GM12878 (cell line): ENCODE measurements around the gene TEKT4. TPM values are rescaled to one million over a fixed set of nuclear protein-coding genes. Genes with fewer than 3 reads are reported as not detected.

Experiments
- ATAC-seq: fragments of 200-7000 bp; cut with Tn5 transposase; 3 replicates; pipeline ENCODE4 v1.9.1; 2020; ENCODE audit warnings: mild to moderate bottlenecking, moderate library complexity
- BruUV-seq: library from RNA; stranded (reverse); fragments of 400-500 nt; replicated peaks from 2 replicates; lab custom pipeline; 2021; lab: Mats Ljungman, UMichigan
- CTCF ChIA-PET: fragments of 300-600 bp; sonication (Branson Sonifier 250); formaldehyde crosslinking; extraction: SDS; loops from one replicate; lab custom pipeline; 2021; ENCODE audit warnings: inconsistent platforms; lab: Yijun Ruan, JAX
- POLR2A ChIA-PET: fragments of 350-600 bp; formaldehyde crosslinking; extraction: SDS; loops from one replicate; lab custom pipeline; 2021; ENCODE audit warnings: inconsistent platforms; lab: Charles Lee
- RAD21 ChIA-PET: fragments of 300-600 bp; sonication (Branson Sonifier 250); formaldehyde crosslinking; loops from one replicate; lab custom pipeline; 2023; ENCODE audit warnings: antibody characterized with exemption; ENCODE audit not compliant: unreplicated experiment; lab: Charles Lee
- SMC1A ChIA-PET: fragments of 300-600 bp; sonication (Branson Sonifier 250); formaldehyde crosslinking; loops from one replicate; lab custom pipeline; 2023; ENCODE audit not compliant: unreplicated experiment, uncharacterized antibody; lab: Charles Lee
- DNase-seq: peaks from one replicate; pipeline ENCODE4 v3.0.0-alpha.2; 2011; ENCODE audit warnings: low read depth, low spot score
- FAIRE-seq: peaks from 3 replicates; lab custom pipeline; 2011; peaks lifted over from hg19 to GRCh38; lab: Jason Lieb, UNC
- H2AFZ ChIP-seq: 2 replicates; pipeline ENCODE4 v1.6.0; 2011; ENCODE audit warnings: low read depth, low read length, control low read depth; ENCODE audit not compliant: control insufficient read depth
- H3K27ac ChIP-seq: 2 replicates; pipeline ENCODE4 v1.5.1; 2011; ENCODE audit warnings: control low read depth; ENCODE audit not compliant: control insufficient read depth, insufficient read depth
- H3K27me3 ChIP-seq, 2 experiments: replicated peaks in 1 of 2; 2 replicates each; pipeline versions ENCODE4 v1.6.0 to v1.6.1; 2011; ENCODE audit warnings: low read length in 1 of 2; ENCODE audit not compliant: control insufficient read depth in 2 of 2, insufficient read depth in 2 of 2
- H3K36me3 ChIP-seq, 2 experiments: 2 replicates each; pipeline ENCODE4 v1.5.1; 2011; ENCODE audit warnings: low read length in 1 of 2; ENCODE audit not compliant: control insufficient read depth in 2 of 2, insufficient read depth in 2 of 2
- H3K4me1 ChIP-seq: 2 replicates; pipeline ENCODE4 v1.6.1; 2011; ENCODE audit warnings: mild to moderate bottlenecking, low read length, moderate library complexity, mixed read lengths; ENCODE audit not compliant: control insufficient read depth, insufficient read depth
- H3K4me2 ChIP-seq: 2 replicates; pipeline ENCODE4 v1.6.0; 2011; ENCODE audit warnings: control low read depth; ENCODE audit not compliant: control insufficient read depth, insufficient read depth
- H3K4me3 ChIP-seq: fragments of 200-600 bp; sonication (generic); 2 replicates; pipeline ENCODE4 v1.5.1; 2016
- H3K79me2 ChIP-seq: 2 replicates; pipeline ENCODE4 v1.6.0; 2011; ENCODE audit warnings: low read length; ENCODE audit not compliant: control insufficient read depth, insufficient read depth
- H3K9ac ChIP-seq: 2 replicates; pipeline ENCODE4 v1.8.0; 2011; ENCODE audit warnings: low read length, control low read depth, mixed read lengths; ENCODE audit not compliant: control insufficient read depth, insufficient read depth
- H3K9me3 ChIP-seq: replicated peaks from 3 replicates; pipeline ENCODE4 v1.5.1; 2011; ENCODE audit warnings: mild to moderate bottlenecking, low read length; ENCODE audit not compliant: control insufficient read depth, insufficient read depth
- H4K20me1 ChIP-seq: 2 replicates; pipeline ENCODE4 v1.6.0; 2011; ENCODE audit not compliant: control insufficient read depth, insufficient read depth
- CBX5 ChIP-seq: sonication (generic); IDR thresholded peaks from 2 replicates; pipeline ENCODE4 v1.6.1; 2016; ENCODE audit warnings: low read depth, moderate library complexity, mild to moderate bottlenecking, inconsistent platforms
- CHD1 ChIP-seq: IDR thresholded peaks from 2 replicates; pipeline ENCODE4 v1.6.1; 2012; ENCODE audit warnings: low read depth, low read length, improper control_type of control experiment
- CREB1 ChIP-seq: IDR thresholded peaks from 2 replicates; pipeline ENCODE4 v1.6.1; 2012; ENCODE audit warnings: low read depth, mild to moderate bottlenecking, inconsistent platforms
- MEF2B ChIP-seq: fragments of 450-650 bp; IDR thresholded peaks from 2 replicates; pipeline ENCODE4 v1.6.1; 2018; ENCODE audit warnings: mild to moderate bottlenecking, moderate library complexity; ENCODE audit not compliant: partially characterized antibody, poor library complexity, severe bottlenecking
- NBN ChIP-seq: fragments of 450-650 bp; IDR thresholded peaks from 2 replicates; pipeline ENCODE4 v1.6.1; 2016
- NFIC ChIP-seq: IDR thresholded peaks from 2 replicates; pipeline ENCODE4 v1.6.1; 2012; ENCODE audit warnings: low read depth, mild to moderate bottlenecking, inconsistent platforms, low read length, moderate library complexity
- NFXL1 ChIP-seq: fragments of 450-650 bp; IDR thresholded peaks from 2 replicates; pipeline ENCODE4 v1.6.1; 2017; ENCODE audit warnings: antibody characterized with exemption, mild to moderate bottlenecking, borderline replicate concordance
- NRF1 ChIP-seq: conservative IDR thresholded peaks from 2 replicates; pipeline ENCODE4 v1.6.1; 2011; ENCODE audit warnings: mild to moderate bottlenecking, low read depth, low read length, improper control_type of control experiment
- SIX5 ChIP-seq: IDR thresholded peaks from 2 replicates; pipeline ENCODE4 v1.6.1; 2011; ENCODE audit warnings: mild to moderate bottlenecking, low read depth, low read length, moderate library complexity; ENCODE audit not compliant: severe bottlenecking
- STAT3 ChIP-seq: IDR thresholded peaks from 2 replicates; pipeline ENCODE4 v1.6.1; 2011; ENCODE audit warnings: low read depth, low read length, improper control_type of control experiment
- TBL1XR1 ChIP-seq: IDR thresholded peaks from 2 replicates; pipeline ENCODE4 v1.6.1; 2012; ENCODE audit warnings: low read depth, low read length, improper control_type of control experiment
- ZZZ3 ChIP-seq: IDR thresholded peaks from 2 replicates; pipeline ENCODE4 v1.6.1; 2011; ENCODE audit warnings: low read depth; ENCODE audit not compliant: control insufficient read depth, insufficient read length
- WGBS: methylation state at CpG from one replicate; pipeline ENCODE4 v1.1.6; 2016; ENCODE audit warnings: low lambda C conversion rate; ENCODE audit not compliant: insufficient replicate concordance, insufficient coverage; ENCODE audit errors: missing lambda C conversion rate; 5-methylcytosine and 5-hydroxymethylcytosine counted together
- in situ Hi-C: fragments of 300-500 bp; cut with MboI; formaldehyde crosslinking; loops from 9 replicates; pipeline ENCODE4 v1.14.3; 2018; ENCODE audit warnings: mixed read lengths
- intact Hi-C: fragments of 100-400 bp; cut with micrococcal nuclease; formaldehyde crosslinking; loops from one replicate; pipeline ENCODE4 v1.14.2; 2022; ENCODE audit not compliant: unreplicated experiment
- polyA plus RNA-seq, 11 experiments: library from polyadenylated mRNA; depleted of rRNA in 4 of 11; unstranded in 6 of 11; stranded (reverse) in 5 of 11; fragments of >200 nt; fragmentation: Nextera tagmentation in 4 of 11; fragmentation: Illumina TruSeq in 1 of 11; extraction: Ambion mirVana in 4 of 11; extraction: Trizol in 1 of 11; gene quantifications; 1 replicate in 1 of 11; 2 replicates in 10 of 11; pipeline versions ENCODE4 v1.2.1 to v1.2.3, GENCODE V29; 2011 to 2016; ENCODE audit warnings: inconsistent platforms in 2 of 11, missing spikeins in 2 of 11, low read depth in 1 of 11
- total RNA-seq, 4 experiments: library from RNA; depleted of rRNA in 3 of 4; stranded (reverse); fragments of >200 nt in 3 of 4; fragmentation: Illumina TruSeq in 1 of 4; extraction: Trizol in 1 of 4; gene quantifications; 2 replicates each; pipeline versions ENCODE4 v1.2.1 to v1.2.3, GENCODE V29; 2013 to 2021
- TF ChIP-seq, protein P1 (sequence below): fragments of 450-650 bp; formaldehyde crosslinking; IDR thresholded peaks from 2 replicates; pipeline ENCODE4 v1.4.0; 2020; ENCODE audit warnings: mild to moderate bottlenecking, moderate library complexity
- TF ChIP-seq, protein P2 (sequence below): fragments of 450-650 bp; IDR thresholded peaks from 2 replicates; pipeline ENCODE4 v1.6.1; 2016; ENCODE audit warnings: mild to moderate bottlenecking
- TF ChIP-seq, protein P3 (sequence below): IDR thresholded peaks from 2 replicates; pipeline ENCODE4 v1.6.1; 2011; ENCODE audit warnings: mild to moderate bottlenecking, low read depth, low read length, moderate library complexity; ENCODE audit not compliant: insufficient replicate concordance
- TF ChIP-seq, protein P4 (sequence below): IDR thresholded peaks from 2 replicates; pipeline ENCODE4 v1.6.1; 2011; ENCODE audit warnings: low read depth, mild to moderate bottlenecking, low read length, moderate library complexity, borderline replicate concordance; ENCODE audit errors: extremely low read depth

TEKT4 gene
- total and polyA plus RNA-seq, 10 of the 15 experiments (the other 5 are each of a cell fraction or from before 2014, with no cell fraction given): 0.06 to 2.7 (median 0.30) TPM; not detected in 4

DNA sequence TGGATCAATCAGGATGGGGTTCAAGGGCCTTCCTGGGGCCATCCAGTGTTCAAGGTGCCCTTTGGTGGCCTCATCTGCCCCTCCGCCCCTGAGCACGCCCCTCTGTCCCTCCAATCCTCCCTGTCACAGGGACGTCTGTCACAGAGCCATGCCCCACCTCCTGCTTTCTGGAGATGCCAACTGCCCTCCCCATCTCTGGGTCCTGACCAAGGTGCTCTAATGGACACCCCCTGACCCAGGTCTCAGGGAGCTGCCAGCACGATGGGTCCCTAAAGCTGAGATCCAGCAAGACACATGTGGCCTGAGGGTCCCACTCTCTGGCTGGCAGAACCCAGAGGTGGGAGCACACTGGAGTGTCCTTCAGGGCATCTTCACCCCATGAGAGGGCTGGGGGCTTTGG lies 2.1 kb upstream of the TEKT4 start:
- in situ Hi-C loops (no loop called here), intact Hi-C loops (no loop called here)
- Histone ChIP-seq H3K79me2 (no peaks in the 10 kb centered on the region), H2AFZ (no peak overlapping the region), H3K4me1 (no peaks in the 10 kb centered on the region), H3K27ac (no peak overlapping the region), H3K4me3 (no peak overlapping the region), H3K9me3 (no peaks in the 10 kb centered on the region), H4K20me1 (no peaks in the 10 kb centered on the region), H3K4me2 (no peak overlapping the region), H3K27me3 (no peaks in the 10 kb centered on the region; a peak in 1 of 4 replicates), H3K9ac (no peak overlapping the region), H3K36me3 (no peaks in the 10 kb centered on the region)
- ChIA-PET SMC1A (no interaction called here), RAD21 (no interaction called here), CTCF (interaction anchor here (1.7 kb wide), 1 partner anchor 87 kb away, joined by 5 read pairs; no protein-coding TSS in a partner anchor), POLR2A (no interaction called here)
- no TSS peak for BruUV-seq
- no peak for TF ChIP-seq NFIC
- no peak for TF ChIP-seq TBL1XR1
- no peak for TF ChIP-seq CBX5
- no peak for TF ChIP-seq NRF1
- no peak for TF ChIP-seq STAT3
- TF ChIP-seq NFXL1: no peak
- TF ChIP-seq, protein P1, sequence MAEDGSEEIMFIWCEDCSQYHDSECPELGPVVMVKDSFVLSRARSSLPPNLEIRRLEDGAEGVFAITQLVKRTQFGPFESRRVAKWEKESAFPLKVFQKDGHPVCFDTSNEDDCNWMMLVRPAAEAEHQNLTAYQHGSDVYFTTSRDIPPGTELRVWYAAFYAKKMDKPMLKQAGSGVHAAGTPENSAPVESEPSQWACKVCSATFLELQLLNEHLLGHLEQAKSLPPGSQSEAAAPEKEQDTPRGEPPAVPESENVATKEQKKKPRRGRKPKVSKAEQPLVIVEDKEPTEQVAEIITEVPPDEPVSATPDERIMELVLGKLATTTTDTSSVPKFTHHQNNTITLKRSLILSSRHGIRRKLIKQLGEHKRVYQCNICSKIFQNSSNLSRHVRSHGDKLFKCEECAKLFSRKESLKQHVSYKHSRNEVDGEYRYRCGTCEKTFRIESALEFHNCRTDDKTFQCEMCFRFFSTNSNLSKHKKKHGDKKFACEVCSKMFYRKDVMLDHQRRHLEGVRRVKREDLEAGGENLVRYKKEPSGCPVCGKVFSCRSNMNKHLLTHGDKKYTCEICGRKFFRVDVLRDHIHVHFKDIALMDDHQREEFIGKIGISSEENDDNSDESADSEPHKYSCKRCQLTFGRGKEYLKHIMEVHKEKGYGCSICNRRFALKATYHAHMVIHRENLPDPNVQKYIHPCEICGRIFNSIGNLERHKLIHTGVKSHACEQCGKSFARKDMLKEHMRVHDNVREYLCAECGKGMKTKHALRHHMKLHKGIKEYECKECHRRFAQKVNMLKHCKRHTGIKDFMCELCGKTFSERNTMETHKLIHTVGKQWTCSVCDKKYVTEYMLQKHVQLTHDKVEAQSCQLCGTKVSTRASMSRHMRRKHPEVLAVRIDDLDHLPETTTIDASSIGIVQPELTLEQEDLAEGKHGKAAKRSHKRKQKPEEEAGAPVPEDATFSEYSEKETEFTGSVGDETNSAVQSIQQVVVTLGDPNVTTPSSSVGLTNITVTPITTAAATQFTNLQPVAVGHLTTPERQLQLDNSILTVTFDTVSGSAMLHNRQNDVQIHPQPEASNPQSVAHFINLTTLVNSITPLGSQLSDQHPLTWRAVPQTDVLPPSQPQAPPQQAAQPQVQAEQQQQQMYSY (CRISPR knock-in tag): no peak
- TF ChIP-seq NBN: no peak
- TF ChIP-seq SIX5: no peak
- TF ChIP-seq ZZZ3: no peak
- TF ChIP-seq, protein P2, sequence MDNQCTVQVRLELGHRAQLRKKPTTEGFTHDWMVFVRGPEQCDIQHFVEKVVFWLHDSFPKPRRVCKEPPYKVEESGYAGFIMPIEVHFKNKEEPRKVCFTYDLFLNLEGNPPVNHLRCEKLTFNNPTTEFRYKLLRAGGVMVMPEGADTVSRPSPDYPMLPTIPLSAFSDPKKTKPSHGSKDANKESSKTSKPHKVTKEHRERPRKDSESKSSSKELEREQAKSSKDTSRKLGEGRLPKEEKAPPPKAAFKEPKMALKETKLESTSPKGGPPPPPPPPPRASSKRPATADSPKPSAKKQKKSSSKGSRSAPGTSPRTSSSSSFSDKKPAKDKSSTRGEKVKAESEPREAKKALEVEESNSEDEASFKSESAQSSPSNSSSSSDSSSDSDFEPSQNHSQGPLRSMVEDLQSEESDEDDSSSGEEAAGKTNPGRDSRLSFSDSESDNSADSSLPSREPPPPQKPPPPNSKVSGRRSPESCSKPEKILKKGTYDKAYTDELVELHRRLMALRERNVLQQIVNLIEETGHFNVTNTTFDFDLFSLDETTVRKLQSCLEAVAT: no peak
- TF ChIP-seq, protein P3, sequence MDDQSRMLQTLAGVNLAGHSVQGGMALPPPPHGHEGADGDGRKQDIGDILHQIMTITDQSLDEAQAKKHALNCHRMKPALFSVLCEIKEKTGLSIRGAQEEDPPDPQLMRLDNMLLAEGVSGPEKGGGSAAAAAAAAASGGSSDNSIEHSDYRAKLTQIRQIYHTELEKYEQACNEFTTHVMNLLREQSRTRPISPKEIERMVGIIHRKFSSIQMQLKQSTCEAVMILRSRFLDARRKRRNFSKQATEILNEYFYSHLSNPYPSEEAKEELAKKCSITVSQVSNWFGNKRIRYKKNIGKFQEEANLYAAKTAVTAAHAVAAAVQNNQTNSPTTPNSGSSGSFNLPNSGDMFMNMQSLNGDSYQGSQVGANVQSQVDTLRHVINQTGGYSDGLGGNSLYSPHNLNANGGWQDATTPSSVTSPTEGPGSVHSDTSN: no peak
- TF ChIP-seq MEF2B: no peak
- TF ChIP-seq, protein P4, sequence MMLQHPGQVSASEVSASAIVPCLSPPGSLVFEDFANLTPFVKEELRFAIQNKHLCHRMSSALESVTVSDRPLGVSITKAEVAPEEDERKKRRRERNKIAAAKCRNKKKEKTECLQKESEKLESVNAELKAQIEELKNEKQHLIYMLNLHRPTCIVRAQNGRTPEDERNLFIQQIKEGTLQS: no peak
- TF ChIP-seq CREB1: no peak
- TF ChIP-seq CHD1: no peak
- ATAC-seq (no peak), FAIRE-seq (no peak), DNase-seq (no peak)
- 87% methylated on average over 4 of the region's 4 CpGs for WGBS
